Neural cell (in vitro differentiated cells): ENCODE results near the gene SMG6. TPM values are rescaled to one million over a fixed set of nuclear protein-coding genes. Genes with fewer than 3 reads are reported as not detected.

Source experiments
- H2AFZ ChIP-seq: fragments of 200-600, 300-800 bp; sonication (generic), shearing (Covaris generic); 2 replicates; pipeline ENCODE4 v1.6.0; 2014; ENCODE audit warnings: low read depth, mild to moderate bottlenecking, antibody characterized with exemption, low read length, moderate library complexity
- H3F3A ChIP-seq: fragments of 200-600 bp; shearing (Covaris generic); 2 replicates; pipeline ENCODE4 v1.6.1; 2016; ENCODE audit warnings: mild to moderate bottlenecking, moderate library complexity, mixed read lengths, antibody characterized with exemption, low read length; ENCODE audit not compliant: insufficient read depth, poor library complexity, severe bottlenecking
- H3K27ac ChIP-seq: fragments of 200-600, 300-800 bp; sonication (generic), shearing (Covaris generic); 2 replicates; pipeline ENCODE4 v1.5.1; 2014; ENCODE audit warnings: mild to moderate bottlenecking, low read length, moderate library complexity
- H3K27me3 ChIP-seq: fragments of 300-800, 200-600 bp; sonication (generic), shearing (Covaris generic); 2 replicates; pipeline ENCODE4 v1.6.0; 2014; ENCODE audit warnings: mild to moderate bottlenecking, low read depth, low read length, moderate library complexity; ENCODE audit not compliant: insufficient read depth
- H3K36me3 ChIP-seq: fragments of 300-800, 200-600 bp; sonication (generic), shearing (Covaris generic); 2 replicates; pipeline ENCODE4 v1.5.1; 2014; ENCODE audit warnings: mild to moderate bottlenecking, antibody characterized with exemption, low read length, moderate library complexity; ENCODE audit not compliant: insufficient read depth
- H3K4me2 ChIP-seq: fragments of 300-800, 200-600 bp; sonication (generic), shearing (Covaris generic); 2 replicates; pipeline ENCODE4 v1.6.0; 2014; ENCODE audit warnings: mild to moderate bottlenecking, low read length
- H3K4me3 ChIP-seq: fragments of 300-800, 200-600 bp; sonication (generic), shearing (Covaris generic); 2 replicates; pipeline ENCODE4 v1.5.1; 2014; ENCODE audit warnings: mild to moderate bottlenecking, low read length, moderate library complexity
- H3K79me2 ChIP-seq: fragments of 200-600 bp; shearing (Covaris generic); replicated peaks from 2 replicates; pipeline ENCODE4 v1.6.0; 2014; ENCODE audit warnings: mild to moderate bottlenecking, low read length, moderate library complexity; ENCODE audit not compliant: insufficient read depth
- H3K9ac ChIP-seq: fragments of 300-800, 200-600 bp; sonication (generic), shearing (Covaris generic); 2 replicates; pipeline ENCODE4 v1.6.1; 2016; ENCODE audit warnings: mild to moderate bottlenecking, low read length, mixed read lengths
- H3K9me2 ChIP-seq: fragments of 200-600 bp; shearing (Covaris generic); 2 replicates; pipeline ENCODE4 v1.6.1; 2016; ENCODE audit warnings: mild to moderate bottlenecking, low read length, mixed read lengths; ENCODE audit not compliant: insufficient read depth
- H3K9me3 ChIP-seq: fragments of 200-600, 300-800 bp; sonication (generic), shearing (Covaris generic); 2 replicates; pipeline ENCODE4 v1.6.1; 2016; ENCODE audit warnings: mild to moderate bottlenecking, mixed run types, low read length, moderate library complexity, mixed read lengths
- H4K20me1 ChIP-seq: fragments of 200-600 bp; shearing (Covaris generic); 2 replicates; pipeline ENCODE4 v1.6.1; 2016; ENCODE audit warnings: mild to moderate bottlenecking, mixed run types; ENCODE audit not compliant: insufficient read depth
- CTCF ChIP-seq: fragments of 450-650 bp; IDR thresholded peaks from 2 replicates; pipeline ENCODE4 v1.5.1; 2014; ENCODE audit warnings: antibody characterized with exemption, mild to moderate bottlenecking, moderate library complexity; ENCODE audit not compliant: poor library complexity, severe bottlenecking
- EP300 ChIP-seq: fragments of 450-650 bp; conservative IDR thresholded peaks from 2 replicates; pipeline ENCODE4 v1.6.1; 2014; ENCODE audit warnings: antibody characterized with exemption, mild to moderate bottlenecking, moderate library complexity; ENCODE audit not compliant: poor library complexity, severe bottlenecking
- EZH2 ChIP-seq: fragments of 200-600, 300-800 bp; shearing (Covaris generic), sonication (generic); IDR thresholded peaks from 2 replicates; pipeline ENCODE4 v1.6.1; 2014; ENCODE audit warnings: antibody characterized with exemption, low read length, borderline replicate concordance, mild to moderate bottlenecking; ENCODE audit not compliant: insufficient read depth, poor library complexity, severe bottlenecking
- MXI1 ChIP-seq: fragments of 450-650 bp; conservative IDR thresholded peaks from 2 replicates; pipeline ENCODE4 v1.6.1; 2014; ENCODE audit warnings: antibody characterized with exemption, mild to moderate bottlenecking; ENCODE audit not compliant: poor library complexity, severe bottlenecking
- POLR2AphosphoS5 ChIP-seq: IDR thresholded peaks from 2 replicates; pipeline ENCODE4 v1.6.1; 2012
- RAD21 ChIP-seq: fragments of 450-650 bp; conservative IDR thresholded peaks from 2 replicates; pipeline ENCODE4 v1.6.1; 2014; ENCODE audit warnings: antibody characterized with exemption, mild to moderate bottlenecking, moderate library complexity
- REST ChIP-seq: IDR thresholded peaks from 2 replicates; pipeline ENCODE4 v1.6.1; 2012; ENCODE audit warnings: borderline replicate concordance
- SMC3 ChIP-seq: fragments of 450-650 bp; conservative IDR thresholded peaks from 2 replicates; pipeline ENCODE4 v1.6.1; 2014; ENCODE audit warnings: antibody characterized with exemption, mild to moderate bottlenecking, moderate library complexity; ENCODE audit not compliant: poor library complexity
- TAF1 ChIP-seq: IDR thresholded peaks from 2 replicates; pipeline ENCODE4 v1.6.1; 2012; ENCODE audit warnings: low read depth
- polyA plus RNA-seq: library from polyadenylated mRNA; depleted of rRNA; stranded (reverse); fragments of >200 nt; gene quantifications from 2 replicates; pipeline ENCODE4 v1.2.3, GENCODE V29; 2014

Gene SMG6
- polyA plus RNA-seq, 1 donor from 2014 or later: 13.9 TPM

- Histone ChIP-seq H3K9me3 (no peaks in the 10 kb centered on the region), H3K27me3 (no peaks in the 10 kb centered on the region), H3K4me2 (no peak overlapping the region), H3K36me3 (no peaks in the 10 kb centered on the region), H3K4me3 (no peak overlapping the region), H3K79me2 (no peaks in the 10 kb centered on the region), H3K9me2 (no peaks in the 10 kb centered on the region), H3F3A (no peaks in the 10 kb centered on the region), H3K27ac (no peak overlapping the region), H2AFZ (no peak overlapping the region), H3K9ac (no peak overlapping the region), H4K20me1 (no peaks in the 10 kb centered on the region)
- TF ChIP-seq REST (no peak), SMC3 (no peak), CTCF (no peak), EZH2 (no peak), EP300 (no peak), RAD21 (no peak), POLR2AphosphoS5 (no peak), TAF1 (no peak)
Measured at GRCh38 chr17:2125013-2125535, 178.5 kb downstream of the SMG6 start.

GRCh38 chr17:2124391-2124790 is 179.2 kb downstream of the SMG6 start:
- no peaks in the 10 kb centered on the region for H3K9me2 ChIP-seq
- no peak overlapping the region for H3K4me3 ChIP-seq
- H3F3A ChIP-seq: no peaks in the 10 kb centered on the region
- no peaks in the 10 kb centered on the region for H3K9me3 ChIP-seq
- no peaks in the 10 kb centered on the region for H3K79me2 ChIP-seq
- no peak overlapping the region for H3K9ac ChIP-seq
- H2AFZ ChIP-seq: no peak overlapping the region
- TF ChIP-seq EZH2 (no peak), RAD21 (no peak), CTCF (no peak), EP300 (no peak), TAF1 (no peak), POLR2AphosphoS5 (no peak), SMC3 (no peak), MXI1 (no peak), REST (no peak)
- H3K27ac ChIP-seq: no peak overlapping the region
- H4K20me1 ChIP-seq: no peaks in the 10 kb centered on the region
- no peak overlapping the region for H3K4me2 ChIP-seq
- no peaks in the 10 kb centered on the region for H3K36me3 ChIP-seq
- no peaks in the 10 kb centered on the region for H3K27me3 ChIP-seq
